Ovary (tissue), 3 donors: ENCODE results near the gene GRIFIN.

Experiments used
- CTCF ChIP-seq, 3 donors: fragments of 450-650 bp in 2 of 3; fragments of 200-600 bp in 1 of 3; IDR thresholded peaks; one replicate each; pipeline versions ENCODE4 v1.5.1 to v1.8.0; 2016 to 2022; ENCODE audit warnings: antibody characterized with exemption in 3 of 3, mild to moderate bottlenecking in 1 of 3
- EP300 ChIP-seq: sonication (generic); formaldehyde crosslinking; IDR thresholded peaks from one replicate; pipeline ENCODE4 v1.6.1; 2017; ENCODE audit warnings: antibody characterized with exemption
- POLR2A ChIP-seq: fragments of 450-650 bp; IDR thresholded peaks from one replicate; pipeline ENCODE4 v1.6.1; 2017; ENCODE audit warnings: antibody characterized with exemption, mild to moderate bottlenecking, moderate library complexity
- donor health status: DM: no; HTN: no; CAD: no.

DNA sequence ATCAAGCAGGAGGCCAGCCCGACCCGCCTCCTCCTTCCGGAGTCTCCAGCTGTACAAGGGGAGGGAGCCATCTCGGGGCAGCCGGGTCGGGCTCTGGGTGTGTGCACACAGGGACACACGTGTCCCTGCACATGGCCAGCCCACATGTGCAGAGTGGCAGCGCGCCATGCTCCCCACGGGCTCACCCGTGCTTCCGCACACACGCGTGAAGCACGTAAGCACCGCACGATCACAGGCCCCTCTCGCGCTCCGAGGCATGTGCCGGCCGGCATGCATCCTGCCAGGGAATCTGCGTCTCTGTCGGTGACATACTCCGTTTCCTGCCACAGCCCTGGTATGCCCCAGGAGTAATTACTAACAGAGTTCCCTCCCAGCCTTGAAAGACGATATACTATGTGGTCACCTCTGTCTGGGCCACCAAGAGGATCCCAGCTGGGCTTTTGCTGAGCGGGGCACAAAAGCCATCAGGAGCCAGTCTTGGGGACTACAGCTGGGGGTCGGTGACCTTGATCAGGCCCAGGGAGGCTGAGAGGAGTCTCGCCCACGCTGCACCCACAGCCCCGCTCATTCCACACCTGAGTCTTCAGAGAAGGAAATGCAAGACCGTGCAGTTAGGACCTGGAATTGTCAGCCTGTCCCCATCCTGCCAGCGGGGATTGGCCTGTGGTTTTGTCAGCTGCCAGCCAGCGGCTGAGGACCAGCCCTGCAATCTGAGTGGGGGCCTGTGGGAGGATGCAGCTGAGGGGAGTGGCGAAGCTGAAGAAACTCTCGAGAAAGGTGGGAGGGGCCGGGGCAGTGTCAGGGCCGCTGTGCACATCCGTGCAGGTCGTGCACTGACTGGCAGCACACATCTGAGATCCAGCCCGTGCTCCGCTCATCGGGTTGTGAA, 32.4 kb upstream of the GRIFIN start:
- TF ChIP-seq CTCF (IDR thresholded peaks at IDR 0.05) (no peak), POLR2A (no peak), EP300 (no peak)
